ENCODE data around the gene SH3BP1.

Gene SH3BP1

DNA sequence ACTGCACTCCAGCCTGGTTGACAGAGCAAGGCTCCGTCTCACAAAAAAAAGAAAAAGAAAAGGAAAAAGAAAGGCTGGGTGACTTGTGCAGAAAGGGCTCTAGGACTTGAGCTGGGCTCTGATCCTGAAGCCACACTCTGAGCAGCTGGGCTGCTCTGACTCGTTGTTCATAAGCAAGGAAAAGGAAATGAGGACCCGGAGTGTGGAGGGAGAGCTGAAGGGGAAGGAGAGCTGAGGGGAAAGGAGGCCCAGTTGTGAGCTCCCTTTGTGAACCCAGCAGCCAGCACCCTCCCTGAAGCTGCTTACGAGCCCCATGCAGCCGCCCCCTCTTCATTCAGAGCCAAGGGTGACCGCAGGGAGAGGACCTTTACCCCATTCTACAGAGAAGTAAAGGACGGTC, 12.3 kb upstream of the SH3BP1 start:
- peak overlapping the region; percentile 76 for H3K27ac ChIP-seq
- TF ChIP-seq, protein P1, sequence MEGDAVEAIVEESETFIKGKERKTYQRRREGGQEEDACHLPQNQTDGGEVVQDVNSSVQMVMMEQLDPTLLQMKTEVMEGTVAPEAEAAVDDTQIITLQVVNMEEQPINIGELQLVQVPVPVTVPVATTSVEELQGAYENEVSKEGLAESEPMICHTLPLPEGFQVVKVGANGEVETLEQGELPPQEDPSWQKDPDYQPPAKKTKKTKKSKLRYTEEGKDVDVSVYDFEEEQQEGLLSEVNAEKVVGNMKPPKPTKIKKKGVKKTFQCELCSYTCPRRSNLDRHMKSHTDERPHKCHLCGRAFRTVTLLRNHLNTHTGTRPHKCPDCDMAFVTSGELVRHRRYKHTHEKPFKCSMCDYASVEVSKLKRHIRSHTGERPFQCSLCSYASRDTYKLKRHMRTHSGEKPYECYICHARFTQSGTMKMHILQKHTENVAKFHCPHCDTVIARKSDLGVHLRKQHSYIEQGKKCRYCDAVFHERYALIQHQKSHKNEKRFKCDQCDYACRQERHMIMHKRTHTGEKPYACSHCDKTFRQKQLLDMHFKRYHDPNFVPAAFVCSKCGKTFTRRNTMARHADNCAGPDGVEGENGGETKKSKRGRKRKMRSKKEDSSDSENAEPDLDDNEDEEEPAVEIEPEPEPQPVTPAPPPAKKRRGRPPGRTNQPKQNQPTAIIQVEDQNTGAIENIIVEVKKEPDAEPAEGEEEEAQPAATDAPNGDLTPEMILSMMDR (conservative IDR thresholded peaks at IDR 0.05; ENCODE audit: low read depth): no peak
- ChIA-PET POLR2A (ENCODE audit: low non-redundant PET) (no interaction called here), CTCF (no interaction called here)
- no peak for DNase-seq (ENCODE audit: low spot score)

DNA sequence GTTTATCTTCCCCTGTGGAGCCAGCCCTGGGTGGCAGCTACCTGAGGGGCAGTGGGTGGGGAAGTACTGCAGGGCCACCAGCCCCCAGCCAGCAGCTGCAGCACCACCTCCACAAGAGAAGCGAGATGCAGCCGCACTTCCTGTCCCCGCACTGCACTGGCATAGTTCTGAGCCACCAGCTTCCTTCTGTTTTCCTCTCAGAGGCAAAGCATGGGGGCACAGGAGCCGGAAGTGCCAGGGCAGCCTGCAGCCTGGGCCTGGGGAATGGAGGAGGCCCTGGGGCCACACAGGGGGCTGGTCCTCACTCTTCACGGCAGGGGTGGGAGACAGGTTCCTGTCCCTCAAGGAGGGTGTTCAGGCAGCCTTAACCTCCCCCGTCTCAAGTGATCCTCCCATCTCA, 11.9 kb upstream of the SH3BP1 start:
- CTCF ChIA-PET: interaction anchor here (1.1 kb wide), 1 partner anchor 15 kb away, joined by 4 read pairs; no protein-coding TSS in a partner anchor
- POLR2A ChIA-PET (ENCODE audit: low non-redundant PET): no interaction called here
- no peak for DNase-seq (ENCODE audit: low spot score)
- TF ChIP-seq, protein P1 (conservative IDR thresholded peaks at IDR 0.05; ENCODE audit: low read depth): no peak
- H3K27ac ChIP-seq: peak overlapping the region; percentile 76

DNA sequence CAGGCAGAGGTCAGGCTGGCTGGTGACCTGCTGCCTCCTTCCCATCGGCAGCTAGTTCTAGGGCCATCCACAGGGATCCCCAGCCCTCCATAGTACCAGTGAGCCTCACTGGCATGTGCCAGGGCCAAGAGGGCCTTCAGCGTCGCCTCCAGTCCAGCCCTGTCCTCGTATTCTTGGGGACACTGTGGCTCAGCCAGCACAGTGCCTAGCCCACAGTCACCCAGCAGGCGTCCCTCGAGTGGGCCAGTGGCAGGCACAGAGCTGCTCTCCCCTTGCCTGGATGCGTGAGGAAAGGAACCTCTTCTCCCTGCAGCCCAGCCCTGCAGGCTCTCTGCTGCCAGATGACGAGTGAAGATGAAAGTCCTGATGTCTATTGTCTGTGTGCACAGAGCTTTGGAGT, 10.6 kb upstream of the SH3BP1 start:
- peak overlapping the region; percentile 27 for H3K27ac ChIP-seq
- TF ChIP-seq, protein P1 (conservative IDR thresholded peaks at IDR 0.05; ENCODE audit: low read depth): no peak
- no peak for DNase-seq (ENCODE audit: low spot score)
- CTCF ChIA-PET: interaction anchor here (1.1 kb wide), 1 partner anchor 14 kb away, joined by 4 read pairs; no protein-coding TSS in a partner anchor
- POLR2A ChIA-PET (ENCODE audit: low non-redundant PET): no interaction called here

DNA sequence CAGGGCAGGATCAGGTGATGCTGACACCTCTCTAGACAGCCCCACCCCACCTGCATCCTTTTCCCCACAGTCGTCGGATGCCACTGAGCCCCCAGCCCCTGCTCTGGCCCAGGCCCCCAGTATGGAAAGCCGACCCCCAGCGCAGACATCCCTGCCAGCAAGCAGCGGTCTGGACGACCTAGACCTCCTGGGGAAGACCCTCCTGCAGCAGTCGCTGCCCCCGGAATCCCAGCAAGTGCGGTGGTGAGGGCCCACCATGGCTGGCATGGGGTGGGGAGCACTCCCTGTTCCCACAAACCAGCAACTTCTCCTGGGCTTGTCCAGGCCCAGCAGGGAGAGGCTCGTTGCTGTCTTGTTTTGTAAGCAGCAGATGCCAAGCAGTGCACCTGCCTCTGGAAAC, 9.5 kb upstream of the SH3BP1 start:
- ChIA-PET POLR2A (ENCODE audit: low non-redundant PET) (no interaction called here), CTCF (no interaction called here)
- peak overlapping the region; percentile 27 for H3K27ac ChIP-seq
- no peak for DNase-seq (ENCODE audit: low spot score)
- TF ChIP-seq, protein P1 (conservative IDR thresholded peaks at IDR 0.05; ENCODE audit: low read depth): no peak

DNA sequence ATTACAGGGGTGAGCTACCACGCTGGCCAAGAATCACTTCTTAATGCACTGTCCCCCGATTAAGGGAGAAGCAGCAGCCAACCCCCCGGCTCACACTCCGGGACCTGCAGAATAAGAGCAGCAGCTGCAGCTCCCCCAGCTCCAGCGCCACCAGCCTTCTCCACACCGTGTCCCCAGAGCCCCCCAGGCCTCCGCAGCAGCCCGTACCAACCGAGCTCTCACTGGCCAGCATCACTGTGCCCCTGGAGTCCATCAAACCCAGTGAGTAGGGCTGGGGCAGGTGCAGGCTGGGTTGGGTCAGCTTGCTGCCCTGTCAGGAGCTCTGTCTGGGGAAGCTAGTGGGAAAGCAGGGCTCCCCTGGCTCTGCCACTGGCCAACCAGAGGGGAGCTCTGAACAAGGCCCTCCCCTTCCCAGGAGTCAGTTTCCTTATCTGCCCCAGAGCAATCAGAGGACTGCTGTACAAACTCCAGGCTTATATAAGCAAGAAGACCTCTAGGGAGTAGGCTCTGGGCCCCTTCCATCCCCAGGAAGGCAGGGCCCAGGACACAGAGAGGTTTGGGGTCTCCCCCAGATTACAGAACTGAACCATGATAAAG, 8.5 kb upstream of the SH3BP1 start:
- CTCF ChIA-PET: no interaction called here
- TF ChIP-seq, protein P1 (conservative IDR thresholded peaks at IDR 0.05; ENCODE audit: low read depth): no peak
- DNase-seq (ENCODE audit: low spot score): no peak
- H3K27ac ChIP-seq: peak overlapping the region; percentile 66; the same call in 1 of the 2 replicates
- POLR2A ChIA-PET (ENCODE audit: low non-redundant PET): no interaction called here

DNA sequence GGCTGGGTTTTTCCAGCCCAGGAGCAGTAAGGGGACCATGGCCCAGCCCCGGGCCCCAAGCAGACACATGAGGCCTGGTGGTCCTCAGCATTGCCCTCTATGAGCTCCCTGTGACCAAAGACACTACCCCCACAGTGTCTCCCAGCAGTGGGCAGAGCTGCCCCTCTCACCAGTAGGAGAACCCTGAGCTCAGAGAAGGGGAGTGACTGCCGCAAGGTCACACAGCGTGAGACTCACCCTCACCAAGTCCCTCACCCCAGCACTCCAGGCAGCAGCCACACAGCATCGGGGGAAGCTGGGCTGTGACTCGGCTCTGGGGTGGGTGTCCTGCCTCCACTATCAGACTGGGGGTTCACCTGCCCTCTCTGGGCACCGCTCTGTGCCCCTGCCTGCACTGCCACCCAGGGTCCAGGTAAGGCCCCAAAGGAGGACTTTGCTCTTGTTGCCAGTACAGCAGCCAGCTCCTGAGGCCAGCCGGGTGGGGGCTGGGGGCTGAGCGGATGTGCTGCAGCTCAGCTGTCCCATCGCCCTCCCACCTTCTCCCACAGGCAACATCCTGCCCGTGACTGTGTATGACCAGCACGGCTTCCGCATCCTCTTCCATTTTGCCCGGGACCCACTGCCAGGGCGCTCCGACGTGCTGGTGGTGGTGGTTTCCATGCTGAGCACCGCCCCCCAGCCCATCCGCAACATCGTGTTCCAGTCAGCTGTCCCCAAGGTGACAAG, 7.9 kb upstream of the SH3BP1 start:
- CTCF ChIA-PET: interaction anchor here (1.7 kb wide), 1 partner anchor 12 kb away, joined by 6 read pairs; no protein-coding TSS in a partner anchor
- peak overlapping the region; percentile 66; the same call in 1 of the 2 replicates for H3K27ac ChIP-seq
- TF ChIP-seq, protein P1 (conservative IDR thresholded peaks at IDR 0.05; ENCODE audit: low read depth): no peak
- POLR2A ChIA-PET (ENCODE audit: low non-redundant PET): no interaction called here
- DNase-seq (ENCODE audit: low spot score): no peak

Data from RWPE1 (cell line).